ENCODE measurements around the gene PDE7B.

GRCh38 chr6:136088693-136089092 lies 237.2 kb downstream of the PDE7B start:
- TF ChIP-seq POLR2AphosphoS5 (IDR thresholded peaks at IDR 0.05; ENCODE audit: low read depth) (no peak), CTCF (IDR thresholded peaks at IDR 0.05; ENCODE audit: insufficient read depth, low read length) (no peak), GABPA (IDR thresholded peaks at IDR 0.05; ENCODE audit: low read depth) (no peak), REST (IDR thresholded peaks at IDR 0.05; ENCODE audit: insufficient replicate concordance, low read depth) (no peak), SPI1 (IDR thresholded peaks at IDR 0.05; ENCODE audit: borderline replicate concordance, low read depth) (no peak)
